ENCODE data around the gene RAI1. TPM values are rescaled to one million over a fixed set of nuclear protein-coding genes. Genes with fewer than 3 reads are reported as not detected.

Gene RAI1
- total RNA-seq, 2 experiments from 2014 or later = 9.2 to 12.0 TPM

DNA sequence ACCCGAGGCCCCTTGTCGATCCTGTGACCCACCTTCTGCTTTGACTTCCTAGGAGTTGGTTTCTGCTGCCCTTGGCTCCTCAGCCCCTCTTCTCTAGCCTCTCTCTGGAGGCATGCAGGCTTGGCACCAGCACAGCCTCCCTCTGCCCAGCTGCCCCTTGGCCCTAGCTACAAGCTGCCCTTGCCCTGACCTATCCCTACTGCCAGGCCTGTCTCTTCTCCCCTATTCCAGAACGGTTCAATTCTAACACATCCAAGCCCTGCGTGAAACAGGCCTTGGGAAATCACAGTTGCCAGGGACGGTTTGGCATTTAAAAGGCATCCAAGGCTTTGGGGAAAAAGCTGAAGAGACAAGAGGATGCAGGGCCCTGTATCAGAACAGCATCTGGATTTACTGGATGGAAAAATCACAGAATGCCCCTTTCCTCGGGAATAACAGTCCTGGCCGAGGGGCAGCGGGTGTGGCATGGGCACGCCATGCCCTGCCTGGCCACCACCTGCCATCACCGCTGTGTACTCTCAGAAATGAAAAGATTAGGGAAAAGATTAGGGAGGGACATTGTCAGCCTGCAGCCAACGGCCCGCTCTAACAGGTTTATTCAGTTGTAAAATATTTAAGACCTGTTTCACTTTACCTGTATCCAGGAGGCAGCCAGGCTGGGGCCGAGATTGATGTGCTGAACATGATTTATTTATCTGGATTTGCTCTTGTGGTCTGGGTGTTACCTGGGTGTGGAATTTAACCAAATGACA lies 15.8 kb downstream of the RAI1 start:
- Mint-ChIP-seq H3K9me3 (no peaks in the 10 kb centered on the region), H3K27ac (peak overlapping the region; percentile 8), H3K36me3 (ENCODE audit: low read depth) (no peaks in the 10 kb centered on the region), H3K27me3 (ENCODE audit: low read depth) (no peaks in the 10 kb centered on the region), H3K4me1 (ENCODE audit: low read depth) (peaks cover 47% of the 10 kb centered on the region), H3K4me3 (no peak overlapping the region)
- intact Hi-C loops (cut with micrococcal nuclease) = no loop called here
- CTCF ChIA-PET = interaction anchor here (0.7 to 1.1 kb wide), 2 partner anchors 14 to 17 kb away, joined by 3 read pairs; no protein-coding TSS in a partner anchor
- DNase-seq = no peak

DNA sequence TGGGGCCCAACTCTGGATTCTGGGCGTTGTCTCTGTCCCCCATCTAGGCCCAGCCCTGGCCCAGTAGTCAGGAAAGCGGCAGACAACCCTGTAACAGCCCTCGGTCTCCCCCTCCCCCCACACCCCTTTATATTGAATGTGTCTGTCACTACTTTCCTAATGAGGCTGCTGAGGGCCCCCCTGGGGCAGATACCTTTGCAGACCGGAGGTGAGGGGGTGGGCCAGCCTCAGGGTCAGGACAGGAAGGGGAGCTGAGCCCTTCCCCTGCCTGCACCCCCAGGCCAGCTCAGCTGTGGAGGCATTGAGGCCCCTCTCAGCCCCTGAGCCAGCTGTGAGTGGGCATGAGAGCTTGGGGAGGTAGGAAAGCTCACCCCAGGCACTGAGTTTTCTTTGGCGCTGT lies 17.1 kb downstream of the RAI1 start:
- CTCF ChIA-PET = no interaction called here
- DNase-seq = no peak
- H3K4me3 Mint-ChIP-seq = no peak overlapping the region
- H3K9me3 Mint-ChIP-seq = no peaks in the 10 kb centered on the region
- no peaks in the 10 kb centered on the region for H3K36me3 Mint-ChIP-seq (ENCODE audit: low read depth)
- H3K27ac Mint-ChIP-seq = no peak overlapping the region
- intact Hi-C loops (cut with micrococcal nuclease) = no loop called here
- no peaks in the 10 kb centered on the region for H3K27me3 Mint-ChIP-seq (ENCODE audit: low read depth)
- H3K4me1 Mint-ChIP-seq (ENCODE audit: low read depth) = peaks cover 34% of the 10 kb centered on the region

DNA sequence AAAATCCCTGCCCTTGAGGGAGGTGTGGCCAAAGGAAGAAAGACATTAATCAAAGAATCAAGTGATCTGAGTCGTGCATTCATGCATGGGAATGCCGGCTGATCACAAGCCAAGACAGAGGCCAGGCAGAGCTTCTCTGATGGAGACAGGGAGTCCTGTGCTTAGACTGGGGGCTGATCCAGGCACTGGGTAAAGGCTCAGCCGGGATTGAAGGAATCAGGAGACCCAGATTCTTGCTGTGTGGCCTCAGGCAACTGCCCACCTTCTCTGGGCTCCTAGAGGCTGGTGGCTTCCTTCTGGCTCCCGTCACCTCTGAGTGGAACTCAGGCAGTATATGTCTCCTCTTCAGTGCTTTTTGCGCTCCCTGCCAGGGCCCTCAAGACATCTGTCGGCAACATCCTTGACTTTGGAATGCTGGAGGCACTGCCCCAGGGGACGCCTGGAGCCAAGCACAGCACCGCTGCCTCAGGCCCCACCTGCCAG lies 17.7 kb downstream of the RAI1 start:
- CTCF ChIA-PET = no interaction called here
- Mint-ChIP-seq H3K27me3 (ENCODE audit: low read depth) (no peaks in the 10 kb centered on the region), H3K4me1 (ENCODE audit: low read depth) (peaks cover 32% of the 10 kb centered on the region), H3K27ac (no peak overlapping the region), H3K36me3 (ENCODE audit: low read depth) (no peaks in the 10 kb centered on the region), H3K4me3 (no peak overlapping the region), H3K9me3 (no peaks in the 10 kb centered on the region)
- no peak for DNase-seq
- intact Hi-C loops (cut with micrococcal nuclease) = no loop called here

DNA sequence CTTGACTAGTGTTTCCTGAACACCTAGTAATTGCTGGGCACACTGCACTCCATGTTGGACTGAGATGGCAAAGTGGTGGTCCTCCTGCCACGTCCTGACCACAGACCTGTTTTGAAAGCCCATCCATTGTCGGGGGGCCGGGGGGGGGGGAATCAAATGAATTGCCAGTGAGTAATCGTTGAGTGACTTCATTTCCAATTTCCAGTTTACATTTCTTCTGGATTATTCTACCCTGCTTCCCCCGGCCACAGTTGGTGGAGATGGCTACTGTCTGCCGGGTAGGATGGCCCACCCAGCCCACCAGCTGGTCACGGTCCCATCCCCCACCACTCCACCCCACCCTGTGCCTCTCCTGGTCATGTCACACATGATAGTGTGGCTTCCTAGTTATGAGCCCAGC lies 18.2 kb downstream of the RAI1 start:
- H3K36me3 Mint-ChIP-seq (ENCODE audit: low read depth) = no peaks in the 10 kb centered on the region

DNA sequence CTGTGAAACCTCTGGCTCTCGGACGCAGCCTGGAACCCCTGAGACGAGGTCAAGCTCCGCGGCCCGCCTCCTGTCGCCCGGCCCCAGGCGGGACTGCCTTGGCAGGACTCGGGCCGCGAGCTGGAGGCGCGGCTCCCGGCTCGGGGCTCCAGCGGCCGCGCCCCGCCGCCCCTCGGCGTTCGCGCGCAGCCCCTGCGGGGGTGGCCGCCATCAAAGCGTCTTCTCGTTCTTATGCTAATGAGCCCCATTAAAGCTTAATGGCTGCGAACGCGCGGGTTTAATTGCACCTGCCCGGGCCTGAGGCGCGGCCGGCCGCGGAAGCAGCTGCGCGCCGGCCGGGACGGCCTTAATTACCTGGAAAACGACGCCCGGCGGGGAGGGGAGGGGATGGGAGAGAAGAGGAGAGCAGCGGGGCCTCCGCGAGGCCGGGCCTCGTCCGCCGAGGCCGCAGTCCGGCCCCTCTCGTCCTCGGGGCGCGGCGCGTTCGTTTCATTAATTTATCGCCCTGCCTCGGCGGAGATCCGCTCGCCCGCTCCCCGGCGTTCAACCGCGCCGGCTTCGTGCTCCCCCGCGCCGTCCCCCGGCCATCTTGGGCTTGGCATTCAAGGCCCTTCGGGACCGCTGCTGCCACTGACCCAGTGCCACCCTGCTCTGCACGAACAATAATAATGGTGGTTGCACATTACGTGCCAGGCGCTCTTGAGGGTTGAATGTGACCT lies 19.2 kb downstream of the RAI1 start:
- H3K4me1 Mint-ChIP-seq (ENCODE audit: low read depth) = peaks cover 26% of the 10 kb centered on the region
- H3K27ac Mint-ChIP-seq = no peak overlapping the region
- H3K4me3 Mint-ChIP-seq = no peak overlapping the region
- no peaks in the 10 kb centered on the region for H3K27me3 Mint-ChIP-seq (ENCODE audit: low read depth)
- H3K9me3 Mint-ChIP-seq = no peaks in the 10 kb centered on the region
- intact Hi-C loops (cut with micrococcal nuclease) = no loop called here
- H3K36me3 Mint-ChIP-seq (ENCODE audit: low read depth) = no peaks in the 10 kb centered on the region
- no peak for DNase-seq
- CTCF ChIA-PET = no interaction called here

More for the DNA sequence above, 18.2 kb downstream of the RAI1 start:
- no peaks in the 10 kb centered on the region for H3K9me3 Mint-ChIP-seq
- H3K27me3 Mint-ChIP-seq (ENCODE audit: low read depth) = no peaks in the 10 kb centered on the region
- CTCF ChIA-PET = no interaction called here
- peaks cover 29% of the 10 kb centered on the region for H3K4me1 Mint-ChIP-seq (ENCODE audit: low read depth)
- intact Hi-C loops (cut with micrococcal nuclease) = no loop called here
- H3K27ac Mint-ChIP-seq = no peak overlapping the region
- no peak overlapping the region for H3K4me3 Mint-ChIP-seq
- DNase-seq = no peak

DNA sequence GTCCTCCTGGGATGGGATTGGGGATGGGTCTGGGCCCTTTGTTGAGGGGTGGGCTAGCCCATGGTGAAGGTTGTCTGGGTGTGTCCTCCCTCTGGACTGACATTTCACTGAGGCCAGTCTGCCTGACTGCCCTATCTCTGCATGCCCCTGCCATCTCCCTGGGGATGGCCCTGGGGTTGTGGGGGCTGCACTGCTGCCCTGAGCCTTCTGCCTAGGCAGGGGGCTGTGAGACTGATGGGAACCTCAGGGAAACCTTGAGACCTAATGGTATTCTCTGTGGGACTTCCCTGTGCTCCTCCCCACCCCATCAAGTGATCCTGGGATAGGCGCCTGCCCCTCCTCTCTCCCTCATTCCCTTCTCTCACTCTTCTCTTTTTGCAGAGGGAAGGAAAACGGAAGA lies 19.9 kb downstream of the RAI1 start:
- Mint-ChIP-seq H3K9me3 (no peaks in the 10 kb centered on the region), H3K27me3 (ENCODE audit: low read depth) (no peaks in the 10 kb centered on the region), H3K36me3 (ENCODE audit: low read depth) (no peaks in the 10 kb centered on the region), H3K4me3 (no peak overlapping the region), H3K27ac (no peak overlapping the region), H3K4me1 (ENCODE audit: low read depth) (peaks cover 19% of the 10 kb centered on the region)
- CTCF ChIA-PET = no interaction called here
- intact Hi-C loops (cut with micrococcal nuclease) = no loop called here
- no peak for DNase-seq

DNA sequence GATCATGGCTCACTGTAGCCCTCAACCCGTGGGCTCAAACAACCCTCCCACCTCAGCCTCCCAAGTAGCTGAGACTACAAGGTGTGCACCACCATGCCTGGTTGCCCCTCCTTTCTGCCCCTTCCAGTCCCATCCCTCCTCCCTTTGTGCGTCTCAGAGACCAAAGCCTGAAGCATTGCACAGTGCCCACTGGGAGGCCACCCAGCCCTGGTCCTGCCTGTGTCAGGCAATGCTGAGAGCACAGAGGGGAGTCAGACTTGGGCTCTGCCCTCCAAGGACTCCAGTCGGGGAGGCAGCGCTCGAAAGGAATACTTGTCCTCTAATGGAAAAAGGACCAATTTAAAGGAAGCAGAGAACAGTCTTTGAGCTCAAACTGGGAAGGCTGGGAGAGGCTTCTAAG lies 20.4 kb downstream of the RAI1 start:
- Mint-ChIP-seq H3K4me3 (no peak overlapping the region), H3K27ac (no peak overlapping the region), H3K9me3 (no peaks in the 10 kb centered on the region), H3K4me1 (ENCODE audit: low read depth) (peaks cover 14% of the 10 kb centered on the region), H3K36me3 (ENCODE audit: low read depth) (no peaks in the 10 kb centered on the region), H3K27me3 (ENCODE audit: low read depth) (no peaks in the 10 kb centered on the region)
- intact Hi-C loops (cut with micrococcal nuclease) = no loop called here
- no peak for DNase-seq
- CTCF ChIA-PET = no interaction called here

DNA sequence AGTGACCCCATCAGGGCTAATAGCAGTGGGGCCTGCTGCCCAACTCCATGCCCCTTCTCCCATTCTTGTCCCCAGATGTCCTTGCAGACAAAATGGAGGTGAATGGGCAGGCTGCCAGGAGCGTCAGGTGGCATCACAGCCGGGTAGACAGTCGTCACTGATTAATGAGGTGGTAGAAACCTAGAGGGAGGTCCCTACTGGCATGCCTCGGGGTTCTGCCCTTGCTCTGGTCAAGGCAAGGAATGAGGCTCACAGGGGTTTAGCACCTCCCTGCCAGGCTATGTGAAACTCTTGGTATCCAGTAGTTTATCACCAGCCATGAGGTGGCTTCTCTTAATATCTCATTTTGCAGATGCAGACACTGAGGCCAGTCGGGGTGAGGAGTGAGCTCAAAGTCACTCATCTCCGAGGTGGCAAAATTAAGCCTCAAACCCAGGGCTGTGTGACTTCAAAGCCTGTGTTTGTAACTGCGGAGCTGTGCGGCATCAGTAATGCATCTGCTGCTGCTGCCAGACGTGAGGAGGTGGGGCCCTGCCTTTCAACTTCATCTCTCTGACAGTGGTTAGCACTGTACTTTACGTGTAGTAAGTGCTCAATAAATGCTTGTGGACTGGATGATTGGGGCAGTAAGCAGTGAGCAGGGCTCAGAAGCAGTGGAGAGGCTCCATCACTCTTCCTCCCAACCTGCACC lies 21.3 kb downstream of the RAI1 start:
- Mint-ChIP-seq H3K27ac (no peak overlapping the region), H3K9me3 (no peaks in the 10 kb centered on the region), H3K4me1 (ENCODE audit: low read depth) (peaks cover 5% of the 10 kb centered on the region), H3K36me3 (ENCODE audit: low read depth) (no peaks in the 10 kb centered on the region), H3K27me3 (ENCODE audit: low read depth) (no peaks in the 10 kb centered on the region), H3K4me3 (no peak overlapping the region)
- intact Hi-C loops (cut with micrococcal nuclease) = no loop called here
- CTCF ChIA-PET = interaction anchor here (1.2 kb wide), 1 partner anchor 19 kb away, joined by 3 read pairs; no protein-coding TSS in a partner anchor
- no peak for DNase-seq

DNA sequence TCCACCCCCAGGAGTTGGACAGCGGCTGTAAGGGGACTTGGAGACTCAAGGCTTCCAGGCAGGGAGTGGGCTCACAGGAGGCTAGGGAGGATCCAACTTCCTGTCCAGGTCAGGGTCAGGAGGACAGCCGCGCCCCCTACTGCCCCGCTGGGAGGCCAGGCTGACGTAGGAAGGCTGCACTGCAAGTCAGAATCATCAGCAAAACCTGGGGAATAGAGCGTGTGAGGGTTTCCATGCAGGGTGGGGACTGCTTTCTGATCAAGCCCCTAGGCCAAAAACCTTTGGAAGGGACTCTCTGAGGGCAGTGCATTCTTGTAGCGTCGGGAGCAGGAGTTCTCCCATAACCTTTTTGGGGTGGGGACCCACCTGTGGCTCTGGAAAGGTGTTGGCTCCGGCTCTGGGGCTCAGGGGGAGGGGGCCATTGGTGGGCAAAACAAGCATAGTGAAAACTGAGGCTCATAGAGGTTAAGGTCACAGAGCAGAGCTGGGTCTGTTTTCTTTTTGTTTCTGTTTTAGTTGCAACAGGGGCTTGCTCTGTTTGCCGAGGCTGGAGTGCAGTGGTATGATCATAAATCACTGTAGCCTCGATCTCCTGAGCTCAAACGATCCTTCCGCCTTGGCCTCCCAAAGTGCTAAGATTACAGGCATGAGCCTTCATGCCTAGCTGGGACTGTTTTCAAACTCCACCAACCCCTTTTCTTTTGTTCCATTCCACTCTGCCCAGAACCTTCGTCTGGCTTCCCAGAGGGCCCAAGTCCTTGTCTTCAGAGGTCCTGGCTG lies 22.1 kb downstream of the RAI1 start:
- no peaks in the 10 kb centered on the region for H3K9me3 Mint-ChIP-seq
- no peaks in the 10 kb centered on the region for H3K36me3 Mint-ChIP-seq (ENCODE audit: low read depth)
- CTCF ChIA-PET = interaction anchor here (1.2 kb wide), 1 partner anchor 20 kb away, joined by 3 read pairs; no protein-coding TSS in a partner anchor
- H3K27me3 Mint-ChIP-seq (ENCODE audit: low read depth) = no peaks in the 10 kb centered on the region
- no peak overlapping the region for H3K4me3 Mint-ChIP-seq
- no peak for DNase-seq
- intact Hi-C loops (cut with micrococcal nuclease) = no loop called here
- peaks cover 5% of the 10 kb centered on the region for H3K4me1 Mint-ChIP-seq (ENCODE audit: low read depth)
- no peak overlapping the region for H3K27ac Mint-ChIP-seq

DNA sequence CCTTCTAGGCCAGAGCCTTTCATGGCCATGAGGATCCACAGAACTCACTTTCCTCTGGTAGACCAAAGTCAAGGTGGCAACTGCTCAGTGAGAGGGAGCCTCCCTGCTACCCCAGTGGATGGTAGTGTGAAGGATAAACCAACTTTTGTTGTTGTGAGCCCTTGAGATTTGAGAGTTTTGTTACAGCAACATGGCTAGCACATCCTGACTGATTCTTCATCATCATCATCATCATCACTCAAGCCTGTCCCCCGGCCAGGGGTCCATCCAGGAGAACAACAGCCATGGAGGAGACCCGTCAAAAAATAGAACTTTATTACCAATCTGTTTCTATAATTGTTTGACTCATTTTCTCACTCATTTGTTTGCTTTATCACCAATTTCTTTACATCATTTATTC lies 23.7 kb downstream of the RAI1 start:
- no peaks in the 10 kb centered on the region for H3K27me3 Mint-ChIP-seq (ENCODE audit: low read depth)
- CTCF ChIA-PET = no interaction called here
- DNase-seq = no peak
- no peaks in the 10 kb centered on the region for H3K36me3 Mint-ChIP-seq (ENCODE audit: low read depth)
- no peaks in the 10 kb centered on the region for H3K9me3 Mint-ChIP-seq
- H3K27ac Mint-ChIP-seq = no peak overlapping the region
- intact Hi-C loops (cut with micrococcal nuclease) = no loop called here
- no peak overlapping the region for H3K4me3 Mint-ChIP-seq
- H3K4me1 Mint-ChIP-seq (ENCODE audit: low read depth) = peaks cover 3% of the 10 kb centered on the region

DNA sequence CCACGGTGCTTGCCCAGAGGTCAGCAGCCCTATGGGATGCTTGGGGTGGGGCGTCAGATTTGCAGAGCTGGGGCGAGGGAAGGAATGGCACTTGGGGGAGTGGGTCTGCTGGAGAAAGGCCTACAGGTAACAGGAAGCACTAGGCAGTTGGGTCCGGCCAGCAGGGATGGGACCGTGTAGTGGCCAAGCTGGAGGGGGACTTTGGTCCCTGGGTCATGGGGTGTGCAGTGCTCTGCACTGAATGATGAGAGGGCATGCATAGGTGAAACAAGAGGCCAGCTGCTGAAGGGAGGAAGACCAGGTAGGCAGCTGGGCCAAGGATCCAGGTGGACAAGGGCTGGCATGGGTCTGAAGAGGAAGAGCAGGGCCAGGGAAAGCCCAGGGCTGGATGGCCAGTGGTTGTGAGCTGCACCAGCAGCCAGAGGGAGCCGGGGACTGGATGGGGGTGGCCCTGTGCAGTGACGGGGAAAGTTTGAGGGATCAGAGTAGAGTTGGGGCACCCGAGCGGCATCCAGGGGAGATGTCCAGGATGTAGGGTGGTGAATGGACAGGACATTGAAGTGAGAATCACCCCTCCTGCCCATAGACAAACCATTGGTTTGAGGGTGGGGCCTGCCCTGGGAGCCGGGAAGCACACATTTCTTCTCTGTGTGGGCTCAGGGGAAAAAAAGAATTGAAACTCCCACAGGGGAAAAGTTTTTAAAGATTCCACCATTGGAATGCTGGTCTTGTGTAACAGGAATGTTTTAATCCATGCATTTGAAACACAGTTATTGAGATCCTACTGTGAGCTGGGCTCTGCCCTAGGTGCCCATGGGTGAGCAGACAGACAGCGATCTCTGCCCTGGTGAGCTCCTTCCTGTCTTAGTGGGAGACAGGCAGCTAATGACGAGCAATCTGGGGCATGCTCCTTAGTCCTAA lies 25.1 kb downstream of the RAI1 start:
- Mint-ChIP-seq H3K27me3 (ENCODE audit: low read depth) (no peaks in the 10 kb centered on the region), H3K36me3 (ENCODE audit: low read depth) (no peaks in the 10 kb centered on the region), H3K9me3 (no peaks in the 10 kb centered on the region), H3K4me3 (no peak overlapping the region), H3K27ac (no peak overlapping the region), H3K4me1 (ENCODE audit: low read depth) (peaks cover 3% of the 10 kb centered on the region)
- CTCF ChIA-PET = interaction anchor here (0.7 kb wide), 1 partner anchor 26 kb away, joined by 3 read pairs; no protein-coding TSS in a partner anchor
- no peak for DNase-seq
- intact Hi-C loops (cut with micrococcal nuclease) = no loop called here

All from activated naive CD4-positive, alpha-beta T cell treated with anti-CD3 and anti-CD28 coated beads for 36 hours (primary cell).